PC-3 (cell line): ENCODE results near the gene UBE4A.

ENCODE experiments used
- EZH2phosphoT487 ChIP-seq: fragments of 300-600 bp; sonication (generic); IDR thresholded peaks from 2 replicates; pipeline ENCODE4 v1.6.1; 2018; ENCODE audit warnings: mild to moderate bottlenecking, antibody characterized with exemption, low read length, borderline replicate concordance
- TF ChIP-seq, protein P1 (sequence below): fragments of 300-600 bp; sonication (generic); conservative IDR thresholded peaks from 2 replicates; pipeline ENCODE4 v1.5.1; 2017; ENCODE audit warnings: antibody characterized with exemption, low read depth, mild to moderate bottlenecking, low read length

DNA sequence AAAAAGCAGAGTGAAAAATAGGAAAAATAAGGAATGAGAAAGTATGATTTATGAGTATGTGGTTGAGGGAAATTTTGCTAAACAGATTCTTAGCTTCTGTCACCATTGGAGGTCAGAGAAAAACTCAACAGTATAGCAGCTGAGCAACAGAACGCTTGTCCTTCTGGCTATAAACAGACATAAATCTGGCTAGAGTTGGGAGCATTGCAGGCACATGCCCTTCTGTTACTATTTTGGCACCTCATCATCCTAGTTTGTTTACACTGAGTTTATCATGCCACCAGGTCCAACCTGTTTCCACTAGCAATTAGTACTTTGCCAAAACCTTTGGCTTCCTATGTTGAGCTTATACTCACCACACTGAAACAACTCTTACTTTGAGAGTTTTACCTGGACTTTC, 6.9 kb downstream of the UBE4A start:
- TF ChIP-seq, protein P1, sequence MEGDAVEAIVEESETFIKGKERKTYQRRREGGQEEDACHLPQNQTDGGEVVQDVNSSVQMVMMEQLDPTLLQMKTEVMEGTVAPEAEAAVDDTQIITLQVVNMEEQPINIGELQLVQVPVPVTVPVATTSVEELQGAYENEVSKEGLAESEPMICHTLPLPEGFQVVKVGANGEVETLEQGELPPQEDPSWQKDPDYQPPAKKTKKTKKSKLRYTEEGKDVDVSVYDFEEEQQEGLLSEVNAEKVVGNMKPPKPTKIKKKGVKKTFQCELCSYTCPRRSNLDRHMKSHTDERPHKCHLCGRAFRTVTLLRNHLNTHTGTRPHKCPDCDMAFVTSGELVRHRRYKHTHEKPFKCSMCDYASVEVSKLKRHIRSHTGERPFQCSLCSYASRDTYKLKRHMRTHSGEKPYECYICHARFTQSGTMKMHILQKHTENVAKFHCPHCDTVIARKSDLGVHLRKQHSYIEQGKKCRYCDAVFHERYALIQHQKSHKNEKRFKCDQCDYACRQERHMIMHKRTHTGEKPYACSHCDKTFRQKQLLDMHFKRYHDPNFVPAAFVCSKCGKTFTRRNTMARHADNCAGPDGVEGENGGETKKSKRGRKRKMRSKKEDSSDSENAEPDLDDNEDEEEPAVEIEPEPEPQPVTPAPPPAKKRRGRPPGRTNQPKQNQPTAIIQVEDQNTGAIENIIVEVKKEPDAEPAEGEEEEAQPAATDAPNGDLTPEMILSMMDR: no peak
- TF ChIP-seq EZH2phosphoT487: no peak
